ENCODE measurements around the gene ABCA13.

- no peak for TF ChIP-seq POLR2AphosphoS5 (IDR thresholded peaks at IDR 0.05; ENCODE audit: low read depth, low read length)
- no peak for TF ChIP-seq TAF1 (IDR thresholded peaks at IDR 0.05; ENCODE audit: borderline replicate concordance, insufficient read depth, low read length)
- TF ChIP-seq SIN3A (IDR thresholded peaks at IDR 0.05; ENCODE audit: borderline replicate concordance, insufficient read depth, low read length): no peak
Measured at GRCh38 chr7:48279420-48279819, 108.2 kb downstream of the ABCA13 start.
